NCI-H128 (cell line): ENCODE data around the gene GALNTL6.
A peak's percentile ranks its signal among the peaks of the same experiment; 100 is the strongest.

ENCODE experiments used
- DNase-seq: peaks from one replicate; lab custom pipeline; 2025; ENCODE audit not compliant: unreplicated experiment; lab: John Stamatoyannopoulos, UW

Gene GALNTL6

DNA sequence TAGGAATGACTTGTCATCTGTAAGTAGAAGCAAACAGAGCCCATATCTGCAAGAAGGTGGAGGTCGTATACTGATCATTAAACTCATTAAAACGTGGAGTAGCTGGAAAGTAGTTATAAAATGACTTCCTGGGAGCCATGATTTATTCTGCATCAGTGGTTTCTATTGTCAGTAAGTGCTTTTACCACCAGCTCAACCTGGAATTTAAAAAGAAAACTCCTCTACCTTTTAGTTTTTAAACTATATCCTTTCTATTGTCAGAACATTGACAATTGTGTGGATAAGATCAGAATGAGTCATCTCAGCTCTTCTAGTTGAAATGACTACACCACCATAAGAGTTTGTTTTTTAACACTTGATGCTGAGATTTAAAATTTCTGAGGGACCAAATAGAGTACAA, 704.2 kb downstream of the GALNTL6 start:
- DNase-seq, result no peak

DNA sequence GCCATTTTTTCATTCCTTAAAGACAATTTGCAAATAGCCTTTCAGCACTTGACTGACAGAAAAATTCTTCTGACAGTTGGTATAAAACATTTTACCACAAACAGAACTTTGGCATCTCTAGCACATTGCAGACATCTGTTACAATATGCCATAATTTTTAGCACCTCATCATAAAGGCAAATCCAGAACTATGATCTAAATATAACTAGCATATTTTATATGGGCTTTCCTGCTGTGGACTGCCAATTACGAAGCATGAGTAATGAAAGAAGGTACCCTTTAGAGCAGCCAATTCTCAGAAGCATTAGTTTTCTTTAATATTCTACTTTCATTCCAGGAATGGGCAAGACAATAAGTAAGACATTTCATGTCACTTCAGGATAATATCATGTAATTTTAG, 708.0 kb downstream of the GALNTL6 start:
- no peak for DNase-seq

DNA sequence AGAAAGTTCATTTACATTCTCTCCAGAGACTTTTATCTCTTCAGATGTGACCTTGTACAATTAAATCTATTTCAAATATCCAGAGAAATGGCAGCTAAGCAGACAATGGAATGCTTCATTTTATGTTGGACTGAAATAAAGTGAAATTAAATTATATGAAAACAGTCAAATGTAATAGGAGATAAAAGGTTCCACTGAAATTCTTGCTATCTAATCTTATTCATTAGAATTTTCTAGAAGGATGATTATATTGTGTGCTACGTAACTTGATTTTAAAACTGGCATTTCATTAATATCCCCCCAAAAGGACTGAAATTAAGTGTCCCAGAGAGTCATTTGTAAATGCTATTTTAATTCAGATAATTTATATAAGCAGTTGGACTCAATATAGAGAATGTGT, 708.5 kb downstream of the GALNTL6 start:
- no peak for DNase-seq

DNA sequence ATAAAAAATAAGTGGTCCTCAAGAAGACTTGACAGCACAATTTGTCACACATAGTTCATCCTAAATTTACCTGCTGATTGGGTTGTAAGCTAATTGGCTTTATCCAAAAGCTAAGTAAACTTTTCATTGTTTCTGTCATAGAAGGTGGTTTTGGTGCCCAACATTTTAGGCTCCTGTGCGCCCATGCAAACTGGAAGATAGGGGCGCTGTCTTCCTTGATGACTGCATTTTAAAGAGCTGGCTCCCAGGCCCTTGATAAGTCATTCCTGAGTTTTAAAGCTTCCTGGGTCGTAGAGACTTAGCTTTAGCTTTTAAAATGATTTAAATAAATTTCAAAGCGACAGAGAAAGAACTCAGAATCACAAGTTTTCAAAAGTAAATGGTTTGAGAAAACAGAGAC, 730.0 kb downstream of the GALNTL6 start:
- no peak for DNase-seq

DNA sequence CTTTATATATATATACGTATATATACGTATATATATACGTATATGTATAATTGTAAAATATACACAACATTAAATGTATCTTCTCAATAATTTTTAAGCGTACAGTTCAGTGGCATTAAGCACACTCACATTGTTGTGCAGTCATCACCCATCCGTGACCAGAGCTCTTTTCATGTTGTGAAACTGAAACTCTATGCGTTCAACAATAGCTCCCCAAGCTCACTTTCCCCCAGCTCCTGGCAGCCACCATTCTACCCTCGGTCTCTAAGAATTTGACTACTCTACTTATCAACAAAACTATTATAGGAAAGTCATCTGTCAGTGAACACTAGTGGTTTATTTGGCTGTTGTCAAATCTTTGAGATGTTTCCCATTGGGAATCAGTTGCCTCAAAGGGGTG, 733.6 kb downstream of the GALNTL6 start:
- DNase-seq, result peak; percentile 7

DNA sequence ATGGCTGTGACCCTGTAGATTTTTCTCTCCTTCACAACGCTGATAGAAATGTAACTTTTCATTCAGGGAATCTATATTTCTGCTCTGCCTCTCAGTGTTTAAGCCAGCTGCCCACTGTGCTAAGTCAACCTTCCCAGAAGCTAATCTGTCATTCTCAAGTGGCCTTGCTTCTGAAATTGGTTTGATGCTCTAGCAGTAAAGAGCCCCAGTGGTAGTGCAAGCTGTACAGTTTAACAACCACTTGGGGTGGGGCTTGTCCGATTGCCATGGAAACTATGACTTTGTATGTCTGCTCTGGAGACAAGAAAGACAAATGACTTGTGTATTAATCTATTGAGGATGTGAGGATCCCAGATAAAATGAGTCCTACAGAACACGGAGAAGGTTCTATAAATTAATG, 734.5 kb downstream of the GALNTL6 start:
- DNase-seq, result peak; percentile 73

DNA sequence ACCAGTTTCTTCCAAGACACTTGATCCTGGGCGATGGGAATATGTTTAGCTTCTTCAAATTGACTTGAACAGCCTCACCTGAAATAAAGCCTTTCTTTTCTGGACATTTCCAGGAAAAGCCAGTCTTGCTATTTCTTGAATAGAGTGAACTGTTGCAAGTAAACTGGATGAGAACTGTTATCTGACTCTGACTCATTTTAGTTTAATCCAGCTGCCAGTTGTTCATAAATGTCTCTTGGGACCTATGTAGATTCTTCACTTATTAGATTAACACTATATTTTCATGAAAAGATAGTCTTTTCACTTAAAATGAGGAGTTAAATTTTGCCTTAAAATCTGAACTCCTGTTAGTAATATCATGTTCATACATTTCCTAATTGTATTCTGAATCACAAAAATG, 740.0 kb downstream of the GALNTL6 start:
- no peak for DNase-seq

DNA sequence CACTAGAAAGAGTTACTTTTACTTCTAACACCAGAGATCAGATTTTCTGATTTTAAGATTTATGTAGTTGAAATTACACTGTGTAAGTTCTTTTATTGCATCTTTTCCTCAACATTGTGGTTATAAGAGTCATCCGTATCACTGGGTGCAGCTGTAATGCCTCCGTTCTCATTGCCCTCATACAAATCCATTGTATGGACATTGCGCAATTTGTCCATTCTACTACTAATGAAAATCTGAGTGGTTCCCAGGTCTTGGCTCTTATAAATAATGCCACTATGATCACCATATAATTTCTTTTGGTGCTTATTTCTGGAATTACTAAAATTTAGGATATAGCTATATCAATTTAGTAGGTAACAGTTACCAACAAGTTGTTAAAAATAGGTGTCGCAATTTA, 741.4 kb downstream of the GALNTL6 start:
- DNase-seq, result no peak

DNA sequence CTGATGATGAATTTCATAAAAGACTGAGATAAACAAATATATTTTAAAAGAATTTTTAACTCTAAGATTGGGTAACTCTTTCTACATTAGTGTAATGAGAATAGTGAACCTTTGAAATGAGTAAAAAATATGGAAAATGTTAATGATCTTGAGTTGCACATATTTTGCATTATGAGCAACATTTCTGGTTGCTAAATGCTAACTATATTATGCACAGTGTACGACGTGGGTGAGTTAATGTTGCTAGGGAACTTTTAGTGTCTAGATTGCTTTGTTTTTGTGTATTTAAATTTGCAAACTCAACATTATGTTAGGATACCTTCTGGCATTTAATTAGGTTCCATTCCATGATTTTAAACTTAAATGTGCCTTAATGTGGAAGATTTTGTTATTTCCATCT, 742.5 kb downstream of the GALNTL6 start:
- DNase-seq, result no peak

DNA sequence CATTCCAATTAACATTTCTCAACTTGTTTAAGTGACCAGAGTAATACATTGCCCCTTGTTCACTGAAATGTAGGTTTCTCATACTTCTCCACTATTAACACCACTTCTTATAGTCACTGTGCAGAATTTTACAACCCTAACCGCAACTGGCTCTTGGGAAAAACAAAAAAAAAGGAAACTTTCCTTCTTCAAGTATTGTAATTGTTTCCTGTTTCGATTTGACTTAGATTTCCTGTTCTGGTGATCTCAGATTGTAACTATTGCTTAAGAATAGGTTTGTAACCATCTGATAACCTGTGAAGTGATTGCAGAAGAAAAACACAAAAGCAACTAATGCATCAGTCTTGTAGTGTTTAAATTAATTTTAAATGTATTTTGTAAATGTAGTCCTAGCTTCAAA, 760.7 kb downstream of the GALNTL6 start:
- DNase-seq, result no peak

DNA sequence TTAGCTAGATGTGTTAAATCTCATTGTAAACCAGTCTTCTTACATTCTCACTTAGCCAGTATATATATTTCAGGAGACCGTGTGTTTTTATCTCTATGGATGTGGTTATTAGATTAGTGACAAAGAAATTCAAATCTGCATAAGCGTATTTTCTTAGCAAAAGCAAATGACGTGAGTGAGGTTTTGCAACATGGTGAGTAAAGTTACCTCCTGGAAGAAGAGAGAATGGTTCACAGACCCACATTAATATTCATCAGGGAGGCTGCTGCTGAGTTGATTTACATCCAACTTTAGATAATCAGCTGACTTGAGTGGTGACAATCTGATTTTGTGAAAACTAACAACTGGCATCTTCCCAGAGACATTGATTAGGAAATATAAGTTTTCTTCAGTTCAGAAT, 765.5 kb downstream of the GALNTL6 start:
- no peak for DNase-seq

DNA sequence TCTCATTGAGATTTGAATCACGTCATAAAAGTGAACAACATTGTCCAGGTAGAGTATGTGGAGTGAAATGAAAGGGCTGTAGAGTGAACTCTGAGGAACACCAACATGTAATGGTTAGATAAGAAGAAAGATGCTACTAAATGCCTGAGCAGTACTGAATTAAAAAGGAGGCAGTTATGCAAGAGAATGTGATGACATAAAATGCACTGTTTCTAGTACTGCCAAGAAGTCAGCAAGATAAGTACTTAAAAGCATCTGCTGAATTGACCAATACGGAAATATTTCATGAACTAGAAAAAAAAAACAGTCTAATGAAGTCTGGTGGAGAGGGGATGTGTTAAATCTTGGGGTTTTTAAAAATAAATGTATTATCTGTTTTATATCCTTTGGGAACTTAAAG, 771.6 kb downstream of the GALNTL6 start:
- DNase-seq, result no peak

DNA sequence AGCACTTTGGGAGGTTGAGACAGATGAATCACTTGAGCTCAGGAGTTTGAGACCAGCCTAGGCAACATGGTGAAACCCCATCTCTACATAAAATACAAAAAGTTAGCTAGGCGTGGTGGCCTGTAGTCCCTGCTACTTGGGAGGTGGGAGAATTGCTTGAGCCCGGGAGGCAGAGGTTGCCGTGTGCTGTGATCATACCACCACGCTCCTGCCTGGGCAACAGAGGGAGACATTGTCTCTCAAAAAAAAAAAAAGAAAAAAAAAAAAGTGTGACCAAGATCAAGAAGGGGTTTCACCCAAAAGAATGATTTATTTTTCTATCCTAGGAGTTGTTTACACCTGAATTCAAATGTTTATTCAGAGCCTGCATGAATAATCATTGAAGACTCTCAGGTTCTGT, 783.0 kb downstream of the GALNTL6 start:
- DNase-seq, result no peak

DNA sequence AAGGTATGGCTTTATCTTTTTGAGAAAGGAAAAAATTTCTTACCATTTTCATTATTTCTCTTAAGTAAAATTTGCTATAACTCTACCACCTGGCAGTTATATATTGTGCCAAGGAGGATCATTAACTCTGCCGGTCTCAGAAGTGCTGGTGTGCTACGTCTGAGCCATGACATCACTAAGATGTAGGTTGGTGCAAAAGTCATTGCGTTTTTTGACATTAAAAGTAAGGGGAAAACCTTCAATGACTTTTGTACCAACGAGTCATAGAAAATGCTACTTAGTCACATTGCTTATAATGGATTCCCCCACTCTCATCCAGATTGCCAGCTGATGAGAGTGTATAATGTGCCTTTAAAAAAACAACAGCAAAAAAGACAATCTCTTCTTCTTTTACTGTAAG, 786.4 kb downstream of the GALNTL6 start:
- DNase-seq, result no peak

DNA sequence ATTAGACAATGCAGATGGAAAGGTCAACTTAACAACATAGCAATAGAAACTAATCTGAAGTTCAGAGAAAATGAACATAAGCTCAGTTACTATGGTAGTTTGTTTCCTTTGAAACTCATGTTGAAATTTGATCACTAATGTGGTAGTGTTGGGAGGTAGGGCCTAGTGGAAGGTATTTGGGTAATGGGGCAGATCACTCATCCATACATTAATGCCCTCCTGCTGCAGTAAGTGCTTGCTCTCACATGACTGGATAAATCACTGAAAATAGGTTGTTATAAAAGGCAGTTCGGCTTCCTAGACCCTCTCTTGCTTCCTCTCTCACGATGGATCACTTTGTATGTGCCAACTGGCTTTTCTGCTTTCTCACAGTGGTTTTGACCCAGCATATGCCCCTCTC, 788.0 kb downstream of the GALNTL6 start:
- peak; percentile 8 for DNase-seq

DNA sequence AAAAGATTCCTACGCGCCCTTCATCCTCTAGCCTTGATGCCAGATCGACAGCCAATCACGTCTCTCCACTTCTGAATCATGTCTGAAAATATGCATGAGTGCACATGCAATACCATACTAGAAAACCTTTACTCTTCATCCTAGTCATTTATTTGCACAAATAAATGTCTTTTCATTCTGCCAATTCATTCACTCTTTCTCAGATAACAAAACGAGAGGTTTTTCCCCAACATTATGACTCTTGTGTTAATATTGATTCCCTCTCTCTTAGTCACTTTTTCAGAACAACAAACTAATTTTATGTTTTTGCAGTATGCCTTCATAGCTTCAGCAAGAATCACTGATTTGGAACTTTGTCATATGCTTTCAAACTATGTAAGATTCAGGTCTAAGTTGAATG, 806.0 kb downstream of the GALNTL6 start:
- no peak for DNase-seq

DNA sequence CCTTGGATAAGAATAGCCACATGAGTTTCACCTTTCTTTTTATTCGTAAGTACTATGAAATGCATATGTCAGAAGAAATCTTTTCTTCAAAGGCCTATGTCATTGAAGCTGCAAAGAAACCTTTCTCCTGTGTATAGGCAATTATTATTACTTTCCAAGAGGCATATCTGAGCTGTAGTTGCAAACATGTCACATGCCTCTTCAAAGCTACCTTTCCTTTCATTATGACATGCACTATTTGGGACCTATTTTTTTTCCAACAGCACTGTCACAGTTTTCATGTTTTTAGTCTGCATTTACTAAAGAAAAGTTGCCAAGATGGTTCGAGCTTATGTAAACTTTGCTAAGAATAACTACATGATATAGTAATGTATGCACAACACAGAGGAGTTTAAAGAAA, 806.6 kb downstream of the GALNTL6 start:
- no peak for DNase-seq

DNA sequence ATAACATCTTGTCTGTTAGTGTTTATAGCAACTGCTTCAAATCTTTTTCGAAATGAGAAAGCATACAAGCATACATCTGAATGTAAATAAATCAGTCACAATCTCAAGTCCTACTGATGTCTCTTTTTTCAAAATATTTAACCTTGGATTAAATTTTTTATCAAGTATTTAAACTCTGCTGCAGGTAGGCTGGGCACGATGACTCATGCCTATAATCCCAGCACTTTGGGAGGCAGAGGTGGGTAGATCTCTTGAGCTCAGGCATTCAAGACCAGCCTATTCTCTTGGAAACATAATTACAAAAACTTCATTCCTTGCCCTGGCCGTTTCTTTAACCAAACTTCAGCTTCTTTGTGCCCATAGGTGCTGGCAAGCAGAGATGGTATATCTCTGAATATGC, 815.1 kb downstream of the GALNTL6 start:
- no peak for DNase-seq

DNA sequence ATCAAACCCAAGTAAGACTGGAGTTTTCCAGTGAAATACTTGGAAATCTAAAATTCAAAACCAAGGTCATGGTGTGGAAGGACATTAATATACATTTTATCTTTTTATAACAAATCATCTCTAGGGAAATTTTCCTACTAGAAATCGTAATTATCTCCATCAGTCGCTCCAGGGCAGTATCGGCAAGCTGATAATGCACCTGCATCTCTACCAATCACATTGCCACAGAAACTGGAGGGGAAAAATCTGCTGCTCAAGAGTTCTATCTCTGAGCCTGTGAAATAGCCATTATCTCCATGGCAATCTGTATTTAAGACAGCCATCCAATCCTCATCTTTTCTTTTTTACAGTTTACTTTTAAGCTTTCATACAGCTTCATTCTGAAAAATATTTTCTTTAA, 817.1 kb downstream of the GALNTL6 start:
- DNase-seq, result no peak

DNA sequence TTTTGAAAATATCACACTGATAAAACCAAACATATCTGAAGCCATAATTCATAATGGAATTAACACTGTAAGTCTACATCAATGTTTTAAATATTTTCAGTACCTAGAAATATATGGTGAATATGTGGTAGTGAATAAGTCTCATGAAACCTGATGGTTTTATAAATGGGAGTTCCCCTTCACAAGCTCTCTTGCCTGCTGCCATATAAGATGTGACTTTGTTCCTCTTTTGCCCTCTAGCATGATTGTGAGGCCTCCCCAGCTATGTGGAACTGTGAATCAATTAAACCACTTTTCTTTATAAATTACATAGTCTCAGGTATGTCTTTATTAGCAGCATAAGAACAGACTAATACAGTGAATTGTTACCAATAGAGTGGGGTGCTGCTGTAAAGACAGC, 818.6 kb downstream of the GALNTL6 start:
- no peak for DNase-seq

DNA sequence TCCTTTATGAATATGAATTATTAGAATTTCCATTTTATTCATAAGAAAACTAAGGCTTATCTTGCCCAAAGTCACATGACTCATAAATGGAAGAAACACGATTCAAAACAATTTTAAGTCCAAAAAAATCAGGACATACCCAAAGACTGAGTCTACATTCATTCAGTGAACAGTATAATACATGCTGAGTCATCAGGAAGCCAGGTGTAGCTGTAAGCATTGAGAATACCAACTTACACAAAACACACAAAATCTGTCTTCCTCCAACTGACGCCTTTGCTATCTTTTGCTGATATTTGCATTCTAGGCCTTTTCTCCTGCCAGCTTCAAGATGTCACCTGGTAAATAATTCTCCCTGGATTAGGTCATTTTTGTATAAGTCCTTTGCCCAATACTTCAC, 835.3 kb downstream of the GALNTL6 start:
- DNase-seq, result no peak

DNA sequence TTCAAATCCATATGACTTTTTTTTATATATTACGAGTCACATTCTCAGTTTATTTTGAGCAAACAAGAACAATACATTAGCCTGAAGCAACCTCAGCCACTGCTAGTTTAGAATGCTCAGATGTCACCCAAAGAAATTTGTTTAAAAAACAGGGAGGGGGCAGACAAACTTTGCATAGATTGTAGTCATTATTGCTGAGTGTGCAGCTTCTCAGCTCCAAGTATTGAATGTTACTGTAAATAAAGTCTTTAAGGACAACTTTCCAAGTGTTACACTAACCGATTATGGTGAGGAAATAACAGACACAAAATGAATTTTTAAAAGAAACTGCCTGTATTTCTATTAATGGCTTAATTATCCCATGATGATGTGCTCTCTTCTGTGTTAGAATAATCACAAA, 835.9 kb downstream of the GALNTL6 start:
- DNase-seq, result no peak

DNA sequence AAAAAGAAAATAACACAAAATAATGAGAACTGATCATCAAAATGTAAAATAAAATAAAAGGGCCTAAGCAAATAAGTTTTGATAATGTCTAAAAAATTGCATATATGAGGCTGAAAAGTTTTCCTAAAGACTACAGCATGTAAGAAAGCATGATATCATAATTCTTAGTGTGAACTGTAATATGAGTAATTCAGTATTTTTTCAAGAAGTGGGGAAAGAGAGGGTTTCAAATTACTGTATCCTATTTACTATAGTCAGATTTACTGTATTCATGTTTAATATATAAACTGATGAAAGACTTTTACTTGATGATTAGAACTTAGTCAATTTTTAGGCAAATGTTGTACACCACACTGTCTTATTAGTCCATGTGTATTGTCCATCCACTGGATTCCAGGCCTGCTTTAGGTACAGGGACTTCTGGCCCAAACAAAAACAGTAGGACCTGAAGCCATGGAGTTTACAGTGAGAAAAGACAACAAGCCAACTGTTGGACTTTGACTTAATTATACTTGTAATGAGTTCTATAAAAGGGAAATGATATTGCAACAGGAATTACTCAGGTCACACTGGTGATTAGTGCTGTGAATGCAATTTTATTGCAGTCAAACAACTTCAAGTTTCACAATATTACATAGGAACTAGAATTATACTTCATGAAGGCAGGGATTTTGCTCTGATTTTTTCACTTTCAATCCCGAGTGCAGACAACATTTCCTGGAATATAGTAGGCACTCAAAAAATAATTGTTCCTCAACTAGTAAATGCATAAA, 837.7 kb downstream of the GALNTL6 start:
- DNase-seq, result no peak
